NCI-H524 (cell line): ENCODE measurements around the gene CD96.

Experiments
- DNase-seq, 2 experiments: peaks; one replicate each; lab custom pipeline; 2025; lab: John Stamatoyannopoulos, UW

CD96 gene

GRCh38 chr3:111593666-111594065, 51.7 kb downstream of the CD96 start:
- DNase-seq, result no peak

- no peak for DNase-seq
Measured at GRCh38 chr3:111594205-111594604, 52.2 kb downstream of the CD96 start.

- no peak for DNase-seq
Measured at GRCh38 chr3:111594781-111595180, 52.8 kb downstream of the CD96 start.

GRCh38 chr3:111595232-111595631, 53.2 kb downstream of the CD96 start, which contains the start of gene ZBED2:
ZBED2 (minus strand) TSS chr3:111595346; CDS start chr3:111594201, 1,145 bp downstream.
- no peak for DNase-seq

DNA sequence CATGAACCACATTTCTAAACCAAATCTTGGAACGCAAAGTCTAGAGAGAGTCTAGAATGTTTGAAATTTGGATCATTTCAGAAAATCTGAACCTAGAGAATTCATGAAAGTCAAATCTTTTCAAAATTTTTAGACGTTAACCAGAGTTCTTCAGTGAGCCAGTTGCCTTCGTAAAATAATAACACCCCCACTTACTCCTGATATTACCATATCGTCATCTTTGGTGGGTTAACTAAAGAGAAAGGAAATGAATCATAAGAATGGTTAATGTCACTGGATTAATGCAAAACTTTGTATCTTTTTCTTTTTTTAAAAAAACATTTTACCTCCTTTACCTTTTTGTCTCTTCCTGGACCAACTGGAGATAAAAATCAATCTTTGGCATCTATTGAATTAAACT, 54.3 kb downstream of the CD96 start:
- DNase-seq, result no peak

DNA sequence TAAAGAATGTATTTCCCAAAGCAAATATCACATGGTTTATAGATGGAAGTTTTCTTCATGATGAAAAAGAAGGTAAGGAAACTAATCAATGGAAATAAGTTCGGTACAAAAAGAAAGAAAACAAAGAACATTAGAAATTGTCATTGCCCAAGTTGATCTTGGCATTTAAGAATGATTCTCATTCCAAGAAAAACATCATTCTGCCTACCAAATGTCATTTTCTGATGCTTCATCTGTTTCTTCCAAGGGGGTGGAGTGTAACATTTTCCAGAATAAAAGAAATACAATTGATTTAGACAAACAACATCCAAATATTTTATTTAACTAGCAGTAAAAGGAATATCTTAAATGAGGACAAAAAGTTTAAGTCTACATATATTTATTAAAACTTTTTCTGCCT, 56.1 kb downstream of the CD96 start:
- no peak for DNase-seq

DNA sequence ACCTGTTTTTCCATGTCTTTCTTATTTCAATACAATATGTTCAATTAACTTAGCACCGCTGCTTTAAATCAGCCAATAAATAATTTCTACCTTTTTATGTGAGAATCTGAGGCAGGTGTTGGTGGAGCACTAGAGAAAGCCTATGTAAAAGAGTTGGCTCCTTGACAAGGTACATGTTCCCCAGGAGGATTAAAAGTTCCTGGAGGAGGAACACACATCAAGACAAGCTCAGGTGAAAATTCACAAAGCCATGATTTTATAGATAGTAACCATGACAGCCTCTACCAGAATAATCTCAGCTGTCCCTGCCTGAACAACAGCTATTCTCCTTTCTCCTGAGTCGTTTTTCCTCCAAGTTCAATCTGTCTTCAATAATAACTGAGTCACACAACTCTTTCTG, 56.6 kb downstream of the CD96 start:
- DNase-seq, result no peak

GRCh38 chr3:111601810-111602209, 59.8 kb downstream of the CD96 start:
- no peak for DNase-seq

- DNase-seq, result no peak
Measured at GRCh38 chr3:111603679-111604078, 61.7 kb downstream of the CD96 start.

- no peak for DNase-seq
Measured at GRCh38 chr3:111604119-111604518, 62.1 kb downstream of the CD96 start.

- DNase-seq, result no peak
Measured at GRCh38 chr3:111605018-111605417, 63.0 kb downstream of the CD96 start.

- DNase-seq, result no peak
Measured at GRCh38 chr3:111605493-111605892, 63.5 kb downstream of the CD96 start.

GRCh38 chr3:111607240-111607920, 65.4 kb downstream of the CD96 start:
- DNase-seq, result no peak

DNA sequence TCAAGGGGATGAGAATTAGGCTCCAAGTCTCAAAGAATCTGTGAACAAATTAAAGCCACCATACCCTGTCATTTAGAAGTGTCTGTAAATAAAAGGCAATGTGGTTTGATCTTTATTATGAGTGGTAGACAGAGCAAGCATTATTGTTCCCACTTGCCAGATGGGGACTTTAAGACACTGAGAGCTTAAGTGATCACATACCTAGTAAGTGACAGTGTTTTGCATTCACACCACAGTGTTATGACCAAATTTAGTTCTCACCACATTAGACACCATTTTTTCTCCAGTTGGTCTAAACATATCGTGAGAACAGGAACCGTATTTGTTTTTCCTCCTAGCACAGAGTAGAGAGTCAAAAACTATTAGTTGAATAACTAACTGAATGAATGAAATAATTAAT, 66.4 kb downstream of the CD96 start:
- no peak for DNase-seq

- no peak for DNase-seq
Measured at GRCh38 chr3:111609700-111610099, 67.7 kb downstream of the CD96 start.

DNA sequence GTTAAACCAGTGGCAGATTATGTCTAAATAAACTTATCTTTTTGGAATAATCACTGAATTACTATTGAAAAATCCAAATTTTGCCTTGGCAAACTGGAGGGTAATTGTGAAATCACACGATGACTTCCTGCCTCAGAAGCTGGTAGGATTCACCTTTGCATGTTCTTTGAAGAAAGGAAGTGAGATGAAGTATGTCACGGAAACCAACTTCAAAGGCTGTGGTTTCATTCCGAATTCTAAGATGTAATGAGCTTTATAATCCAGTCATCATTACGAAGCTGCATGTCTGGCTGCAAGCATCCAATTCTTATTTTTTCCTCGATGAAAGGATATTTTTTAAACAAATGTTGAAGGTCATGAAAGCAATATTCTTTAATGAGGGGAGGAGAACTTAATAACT, 68.2 kb downstream of the CD96 start:
- DNase-seq, result no peak

- no peak for DNase-seq
Measured at GRCh38 chr3:111610612-111611054, 68.6 kb downstream of the CD96 start.

GRCh38 chr3:111613294-111613693, 71.3 kb downstream of the CD96 start:
- no peak for DNase-seq

GRCh38 chr3:111615880-111616279, 73.9 kb downstream of the CD96 start:
- no peak for DNase-seq

- peak in 1 of 2 experiments; percentile 38 for DNase-seq
Measured at GRCh38 chr3:111616417-111617105, 74.6 kb downstream of the CD96 start.

- DNase-seq, result no peak
Measured at GRCh38 chr3:111617406-111617805, 75.4 kb downstream of the CD96 start.

- DNase-seq, result no peak
Measured at GRCh38 chr3:111617912-111618601, 76.1 kb downstream of the CD96 start.

- DNase-seq, result no peak
Measured at GRCh38 chr3:111618945-111619344, 76.9 kb downstream of the CD96 start.
